Adrenal gland (tissue), 5 donors: ENCODE measurements around the gene TPBGL.

ENCODE experiments used
- CTCF ChIP-seq, 6 experiments: fragments of 450-650 bp in 4 of 6; fragments of 200-600 bp in 2 of 6; sonication (generic) in 1 of 6; IDR thresholded peaks; 1 replicate in 5 of 6; 2 replicates in 1 of 6; pipeline versions ENCODE4 v1.5.1 to v1.8.0; 2016 to 2021; ENCODE audit warnings: antibody characterized with exemption in 6 of 6, mild to moderate bottlenecking in 2 of 6, moderate library complexity in 1 of 6
- POLR2A ChIP-seq, 2 donors: fragments of 450-650 bp; IDR thresholded peaks; one replicate each; pipeline ENCODE4 v1.6.1; 2017; ENCODE audit warnings: antibody characterized with exemption in 2 of 2, mild to moderate bottlenecking in 2 of 2, moderate library complexity in 1 of 2
- donor health status: DM: no; HTN: no; CAD: no.

- no peak for TF ChIP-seq CTCF (IDR thresholded peaks at IDR 0.05)
- no peak for TF ChIP-seq POLR2A (IDR thresholded peaks at IDR 0.05)
These were observed 41.1 kb upstream of the TPBGL start for GRCh38 chr11:75199412-75199955.
